Endothelial cell of umbilical vein (primary cell): ENCODE data around the gene MYCL. TPM values are rescaled to one million over a fixed set of nuclear protein-coding genes. Genes with fewer than 3 reads are reported as not detected.
"Not testable (repeated sequence)": the region's sequence is repeated elsewhere in the genome, so short reads cannot be mapped to it uniquely, and the experiment has no call there.

ENCODE experiments used
- BruUV-seq: library from RNA; stranded (reverse); fragments of 400-500 nt; replicated peaks from 2 replicates; lab custom pipeline; 2021; lab: Mats Ljungman, UMichigan
- CTCF ChIA-PET: fragments of 300-600, 350-600 bp; sonication (Branson Sonifier 250); formaldehyde crosslinking; loops from one replicate; lab custom pipeline; 2021; ENCODE audit warnings: antibody characterized with exemption, inconsistent platforms; lab: Charles Lee
- POLR2A ChIA-PET: fragments of 300-600, 350-600 bp; sonication (Branson Sonifier 250); formaldehyde crosslinking; loops from one replicate; lab custom pipeline; 2021; ENCODE audit warnings: antibody characterized with exemption, inconsistent platforms; lab: Charles Lee
- DNase-seq: peaks from one replicate; pipeline ENCODE4 v3.0.0-alpha.2; 2011; ENCODE audit warnings: low read depth, low spot score
- FAIRE-seq: peaks from 2 replicates; lab custom pipeline; 2011; peaks lifted over from hg19 to GRCh38; lab: Jason Lieb, UNC
- H2AFZ ChIP-seq: 2 replicates; pipeline ENCODE4 v1.6.0; 2012; ENCODE audit warnings: low read depth, low read length, control low read depth, inconsistent platforms
- H3K27ac ChIP-seq: 2 replicates; pipeline ENCODE4 v1.5.1; 2011; ENCODE audit warnings: low read depth, mild to moderate bottlenecking, control low read depth, low read length, moderate library complexity; ENCODE audit not compliant: insufficient read depth
- H3K27me3 ChIP-seq, 2 experiments: 2 replicates each; pipeline versions ENCODE4 v1.6.0 to v1.6.1; 2011; ENCODE audit warnings: low read length in 2 of 2, mixed read lengths in 1 of 2; ENCODE audit not compliant: control insufficient read depth in 2 of 2, insufficient read depth in 2 of 2
- H3K36me3 ChIP-seq, 2 experiments: 2 replicates in 1 of 2; 3 replicates in 1 of 2; pipeline ENCODE4 v1.5.1; 2011; ENCODE audit warnings: low read length in 2 of 2, mild to moderate bottlenecking in 1 of 2, moderate library complexity in 1 of 2; ENCODE audit not compliant: control insufficient read depth in 2 of 2, insufficient read depth in 2 of 2; ENCODE audit errors: extremely low read depth in 1 of 2
- H3K4me1 ChIP-seq: 3 replicates; pipeline ENCODE4 v1.5.1; 2011; ENCODE audit warnings: mild to moderate bottlenecking, low read length; ENCODE audit not compliant: control insufficient read depth, insufficient read depth; ENCODE audit errors: extremely low read depth
- H3K4me2 ChIP-seq: 2 replicates; pipeline ENCODE4 v1.6.1; 2011; ENCODE audit warnings: low read length, control low read depth, mixed read lengths; ENCODE audit not compliant: insufficient read depth
- H3K4me3 ChIP-seq, 3 experiments: fragments of 200-600 bp in 1 of 3; sonication (generic), shearing (Covaris generic) in 1 of 3; replicated peaks in 1 of 3; 2 replicates each; pipeline ENCODE4 v1.5.1; 2011 to 2016; ENCODE audit warnings: control low read depth in 3 of 3, low read length in 3 of 3, mild to moderate bottlenecking in 2 of 3, inconsistent platforms in 1 of 3, low read depth in 1 of 3, moderate library complexity in 1 of 3; ENCODE audit not compliant: insufficient read depth in 1 of 3
- H3K79me2 ChIP-seq: 2 replicates; pipeline ENCODE4 v1.6.0; 2012; ENCODE audit warnings: low read length, inconsistent platforms; ENCODE audit not compliant: control insufficient read depth, insufficient read depth
- H3K9ac ChIP-seq: replicated peaks from 2 replicates; pipeline ENCODE3; 2011; ENCODE audit warnings: low read length, control low read depth; ENCODE audit not compliant: insufficient read depth; ENCODE audit errors: extremely low read depth
- H3K9me1 ChIP-seq: replicated peaks from 3 replicates; pipeline ENCODE4 v1.6.0; 2011; ENCODE audit warnings: mild to moderate bottlenecking, low read length; ENCODE audit not compliant: control insufficient read depth, insufficient read depth; ENCODE audit errors: extremely low read depth
- H3K9me3 ChIP-seq: replicated peaks from 2 replicates; pipeline ENCODE4 v1.5.1; 2012; ENCODE audit warnings: low read length, inconsistent platforms; ENCODE audit not compliant: control insufficient read depth, insufficient read depth
- H4K20me1 ChIP-seq: replicated peaks from 2 replicates; pipeline ENCODE3; 2011; ENCODE audit warnings: mild to moderate bottlenecking, low read length; ENCODE audit not compliant: control insufficient read depth, insufficient read depth; ENCODE audit errors: extremely low read depth
- EZH2 ChIP-seq: IDR thresholded peaks from 2 replicates; pipeline ENCODE4 v1.6.1; 2012; ENCODE audit warnings: borderline replicate concordance, low read depth, mild to moderate bottlenecking, moderate library complexity, low read length, inconsistent platforms; ENCODE audit not compliant: severe bottlenecking
- FOS ChIP-seq: IDR thresholded peaks from 2 replicates; pipeline ENCODE4 v1.6.1; 2011; ENCODE audit warnings: mild to moderate bottlenecking, low read length, moderate library complexity, borderline replicate concordance; ENCODE audit not compliant: insufficient read depth
- GATA2 ChIP-seq: IDR thresholded peaks from 2 replicates; pipeline ENCODE4 v1.7.0; 2011; ENCODE audit warnings: low read depth, mild to moderate bottlenecking, moderate library complexity, mixed read lengths, low read length; ENCODE audit not compliant: insufficient read length, insufficient read depth
- JUN ChIP-seq: IDR thresholded peaks from 2 replicates; pipeline ENCODE4 v1.6.1; 2011; ENCODE audit warnings: borderline replicate concordance, low read depth; ENCODE audit not compliant: insufficient read length, insufficient read depth
- MAX ChIP-seq: IDR thresholded peaks from 2 replicates; pipeline ENCODE4 v1.6.1; 2011; ENCODE audit not compliant: insufficient read depth, insufficient read length
- MYC ChIP-seq: IDR thresholded peaks from one replicate; pipeline ENCODE4 v1.6.1; 2011; ENCODE audit warnings: mild to moderate bottlenecking, low read depth, low read length
- POLR2A ChIP-seq: IDR thresholded peaks from 2 replicates; pipeline ENCODE4 v1.6.1; 2012; ENCODE audit warnings: low read depth, mild to moderate bottlenecking, control low read depth, low read length
- POLR2AphosphoS5 ChIP-seq: IDR thresholded peaks from 2 replicates; pipeline ENCODE4 v1.6.1; 2012; ENCODE audit warnings: low read depth, mild to moderate bottlenecking, control low read depth, low read length, moderate library complexity; ENCODE audit not compliant: insufficient read depth
- dilution Hi-C: fragments of 300-500 bp; cut with MboI; formaldehyde crosslinking; loops from one replicate; pipeline ENCODE4 v1.15.0; 2019; ENCODE audit warnings: low sequenced_read_pairs; ENCODE audit not compliant: extremely low pct_ligation_motif_present
- intact Hi-C: fragments of 100-400 bp; cut with micrococcal nuclease; formaldehyde crosslinking; loops from one replicate; pipeline ENCODE4 v1.10.0; 2022
- polyA plus RNA-seq, 4 experiments: library from polyadenylated mRNA; depleted of rRNA in 3 of 4; stranded (reverse) in 3 of 4; unstranded in 1 of 4; fragments of >200 nt; gene quantifications; 2 replicates each; pipeline versions ENCODE4 v1.2.1 to v1.2.3, GENCODE V29; 2011 to 2012; ENCODE audit warnings: missing spikeins in 1 of 4
- total RNA-seq: library from RNA; stranded (reverse); gene quantifications from 2 replicates; pipeline ENCODE4 v1.2.3, GENCODE V29; 2021
- TF ChIP-seq, protein P1 (sequence below), 2 donors: IDR thresholded peaks; 1 replicate in 1 of 2; 2 replicates in 1 of 2; pipeline ENCODE4 v1.5.1; 2011; ENCODE audit warnings: low read length in 2 of 2, mild to moderate bottlenecking in 2 of 2, moderate library complexity in 2 of 2, control low read depth in 1 of 2, inconsistent platforms in 1 of 2, low read depth in 1 of 2; ENCODE audit not compliant: insufficient read depth in 1 of 2; ENCODE audit errors: extremely low read depth in 1 of 2

MYCL gene
- total and polyA plus RNA-seq, 2 donors (not counting 3 experiments of a cell fraction or from before 2014, with no cell fraction given): 1.3 to 2.1 TPM

DNA sequence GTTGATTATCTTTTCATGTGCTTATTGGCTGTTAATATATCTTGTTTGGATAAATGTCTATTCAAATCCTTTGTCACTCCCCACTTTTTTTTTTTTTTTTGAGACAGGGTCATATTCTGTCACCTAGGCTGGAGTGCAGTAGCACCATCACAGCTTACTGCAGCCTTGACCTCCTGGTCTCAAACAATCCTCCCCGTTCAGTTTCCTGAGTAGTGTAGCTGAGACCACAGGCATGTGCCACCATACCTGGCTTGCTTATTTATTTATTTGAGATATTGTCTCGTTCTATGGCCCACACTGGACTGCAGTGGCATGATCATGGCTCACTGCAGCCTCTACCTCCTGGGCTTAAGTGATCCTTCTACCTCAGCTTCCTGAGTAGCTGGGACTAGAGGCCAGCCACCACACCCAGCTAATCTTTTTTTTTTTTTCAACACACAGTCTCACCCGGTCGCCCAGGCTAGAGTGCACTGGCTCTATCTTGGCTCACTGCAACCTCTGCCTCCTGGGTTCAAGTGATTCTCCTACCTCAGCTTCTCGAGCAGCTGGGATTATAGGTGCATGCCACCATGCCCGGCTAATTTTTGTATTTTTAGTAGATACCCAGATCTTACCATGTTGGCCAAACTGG lies 13.9 kb upstream of the MYCL start:
- TF ChIP-seq MYC (no peak), MAX (no peak), JUN (no peak), POLR2A (no peak), EZH2 (no peak), FOS (no peak), POLR2AphosphoS5 (no peak), GATA2 (no peak)
- TF ChIP-seq, protein P1, sequence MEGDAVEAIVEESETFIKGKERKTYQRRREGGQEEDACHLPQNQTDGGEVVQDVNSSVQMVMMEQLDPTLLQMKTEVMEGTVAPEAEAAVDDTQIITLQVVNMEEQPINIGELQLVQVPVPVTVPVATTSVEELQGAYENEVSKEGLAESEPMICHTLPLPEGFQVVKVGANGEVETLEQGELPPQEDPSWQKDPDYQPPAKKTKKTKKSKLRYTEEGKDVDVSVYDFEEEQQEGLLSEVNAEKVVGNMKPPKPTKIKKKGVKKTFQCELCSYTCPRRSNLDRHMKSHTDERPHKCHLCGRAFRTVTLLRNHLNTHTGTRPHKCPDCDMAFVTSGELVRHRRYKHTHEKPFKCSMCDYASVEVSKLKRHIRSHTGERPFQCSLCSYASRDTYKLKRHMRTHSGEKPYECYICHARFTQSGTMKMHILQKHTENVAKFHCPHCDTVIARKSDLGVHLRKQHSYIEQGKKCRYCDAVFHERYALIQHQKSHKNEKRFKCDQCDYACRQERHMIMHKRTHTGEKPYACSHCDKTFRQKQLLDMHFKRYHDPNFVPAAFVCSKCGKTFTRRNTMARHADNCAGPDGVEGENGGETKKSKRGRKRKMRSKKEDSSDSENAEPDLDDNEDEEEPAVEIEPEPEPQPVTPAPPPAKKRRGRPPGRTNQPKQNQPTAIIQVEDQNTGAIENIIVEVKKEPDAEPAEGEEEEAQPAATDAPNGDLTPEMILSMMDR (IDR thresholded peaks at IDR 0.05; ENCODE audit: extremely low read depth in 1 of 2, insufficient read depth in 1 of 2, low read depth in 1 of 2, low read length in 2 of 2): no peak
- Histone ChIP-seq H3K4me1 (no peaks in the 10 kb centered on the region), H3K9me3 (no peaks in the 10 kb centered on the region), H3K27me3 (peaks cover 0 to 3% of the 10 kb centered on the region in 2 experiments), H3K9ac (no peak overlapping the region), H3K79me2 (no peaks in the 10 kb centered on the region), H4K20me1 (no peaks in the 10 kb centered on the region), H3K4me2 (no peak overlapping the region), H3K4me3 (no peak overlapping the region), H3K36me3 (no peaks in the 10 kb centered on the region), H3K9me1 (no peaks in the 10 kb centered on the region), H3K27ac (no peak overlapping the region), H2AFZ (no peak overlapping the region)
- intact Hi-C loops (loop anchor here (5.0 kb wide), 2 partner anchors 42 to 98 kb away; partner anchors contain the start of gene MFSD2A), dilution Hi-C loops (no loop called here)
- FAIRE-seq: no peak
- CTCF ChIA-PET: interaction anchor here (0.6 to 6.3 kb wide), 4 partner anchors 8 to 117 kb away, joined by 3 to 34 read pairs (median 4); partner anchors contain the start of gene MYCL
- no TSS peak for BruUV-seq
- no peak for DNase-seq
- POLR2A ChIA-PET: no interaction called here

GRCh38 chr1:39913136-39913535 lies 11.4 kb upstream of the MYCL start:
- DNase-seq, BruUV-seq, H2AFZ ChIP-seq: not testable (repeated sequence)

More at GRCh38 chr1:39913136-39913535, 11.4 kb upstream of the MYCL start:
- intact Hi-C loops, H3K9me3 ChIP-seq, H3K27me3 ChIP-seq, H3K4me1 ChIP-seq, H3K9ac ChIP-seq, H3K27ac ChIP-seq, CTCF ChIA-PET, POLR2A ChIA-PET, H3K4me2 ChIP-seq, H3K36me3 ChIP-seq, FAIRE-seq, H3K79me2 ChIP-seq, H3K9me1 ChIP-seq, dilution Hi-C loops, H4K20me1 ChIP-seq, H3K4me3 ChIP-seq: not testable (repeated sequence)
